GM21390 (cell line): ENCODE data around the gene KLHL4.
"Not testable (repeated sequence)": the region's sequence is repeated elsewhere in the genome, so short reads cannot be mapped to it uniquely, and the experiment has no call there.

Source experiments
- ATAC-seq: cut with Tn5 transposase; IDR thresholded peaks from one replicate; pipeline ENCODE4 v1.9.1; 2021; ENCODE audit not compliant: unreplicated experiment

The KLHL4 gene

DNA sequence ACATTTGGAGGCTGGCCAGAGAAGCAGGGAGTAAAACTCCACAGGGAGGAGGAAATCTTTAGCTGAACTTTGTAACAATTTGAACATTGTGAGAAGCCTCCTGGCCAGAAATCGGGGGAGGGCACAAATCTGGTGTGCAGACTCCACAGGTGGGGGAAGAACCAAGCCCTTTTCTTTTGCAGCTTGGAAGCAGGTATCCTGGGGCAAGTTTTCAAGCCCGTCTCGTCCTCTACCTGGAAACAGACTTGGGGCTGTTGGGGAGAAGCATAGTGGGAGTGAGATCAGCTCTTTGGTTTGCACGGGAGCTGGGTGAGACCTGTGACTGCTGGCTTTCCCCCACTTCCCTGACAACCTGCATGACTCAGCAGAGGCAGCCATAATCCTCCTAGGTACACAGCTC, 123.8 kb downstream of the KLHL4 start:
- ATAC-seq = not testable (repeated sequence)

DNA sequence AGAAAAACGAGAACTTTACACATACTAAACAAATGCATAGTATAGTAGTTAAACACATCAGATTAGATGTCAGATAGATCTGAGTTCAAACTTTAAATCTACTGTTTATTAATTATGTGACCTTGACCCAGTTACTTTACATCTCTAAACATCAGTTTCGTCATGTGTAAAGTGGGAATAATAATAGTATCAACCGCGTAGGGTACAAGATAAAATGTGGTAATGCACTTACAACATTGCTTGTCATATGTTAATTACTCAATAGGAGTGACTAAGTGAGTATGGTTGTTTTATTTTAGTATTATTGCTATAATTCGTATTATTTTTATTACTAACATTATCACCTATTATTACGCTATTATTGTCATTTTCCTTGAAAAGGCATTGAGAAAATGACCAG, 144.2 kb downstream of the KLHL4 start:
- ATAC-seq = no peak

DNA sequence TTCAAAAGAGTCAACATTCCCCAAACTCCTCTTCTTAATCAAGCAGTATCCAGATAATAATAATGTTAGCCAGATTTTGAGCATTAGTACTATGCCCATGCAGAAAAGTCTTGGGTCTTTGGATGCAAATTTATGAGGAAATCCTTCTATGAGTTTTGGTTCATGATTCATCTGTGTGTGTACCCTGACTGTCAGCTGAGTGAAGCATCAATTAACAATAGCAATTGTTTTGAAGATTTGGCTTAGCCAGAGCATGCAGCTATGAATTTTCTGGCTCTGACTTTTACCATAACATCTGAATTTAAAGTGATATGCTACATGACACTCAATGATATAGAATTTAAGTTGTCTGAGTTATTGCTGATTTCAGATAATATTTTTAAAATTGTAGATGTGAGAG, 145.8 kb downstream of the KLHL4 start:
- ATAC-seq = no peak

DNA sequence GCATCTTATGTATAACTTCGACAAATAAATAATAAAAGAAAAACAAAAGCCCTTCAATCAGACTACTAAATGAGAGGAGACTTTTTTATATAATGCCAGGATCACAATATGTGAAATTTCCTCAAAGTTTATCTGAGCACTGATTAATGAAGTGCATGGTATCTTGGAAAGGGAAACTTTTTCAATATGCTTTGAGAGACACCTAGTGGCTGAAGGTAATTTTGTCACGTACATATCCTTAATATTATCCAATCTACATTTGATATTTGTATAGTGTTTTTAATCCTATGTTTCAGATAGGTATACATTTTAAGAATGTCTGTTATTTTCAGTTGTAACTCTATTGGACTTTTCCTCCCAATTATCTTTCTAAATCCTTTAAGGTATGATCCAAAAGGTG, 146.8 kb downstream of the KLHL4 start:
- no peak for ATAC-seq

DNA sequence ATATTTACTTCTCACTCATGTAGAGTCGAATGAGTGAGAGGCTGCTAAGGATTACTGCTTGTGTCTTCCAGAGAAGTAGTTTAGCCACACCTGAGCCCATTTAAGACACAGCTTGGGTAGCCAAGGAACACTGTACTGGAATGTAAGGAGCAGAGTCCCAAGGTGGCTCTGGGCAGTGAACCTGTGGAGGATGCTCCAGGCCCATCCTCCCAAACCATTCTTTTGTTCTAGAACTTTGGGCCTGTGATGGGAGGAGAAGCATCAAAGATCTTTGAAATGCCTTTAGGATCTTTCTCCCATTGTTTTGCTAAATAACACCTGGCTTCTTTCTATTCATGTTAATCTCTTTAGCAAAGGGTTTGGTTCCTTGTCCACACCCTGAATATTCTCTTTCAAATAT, 162.2 kb downstream of the KLHL4 start:
- ATAC-seq = no peak

DNA sequence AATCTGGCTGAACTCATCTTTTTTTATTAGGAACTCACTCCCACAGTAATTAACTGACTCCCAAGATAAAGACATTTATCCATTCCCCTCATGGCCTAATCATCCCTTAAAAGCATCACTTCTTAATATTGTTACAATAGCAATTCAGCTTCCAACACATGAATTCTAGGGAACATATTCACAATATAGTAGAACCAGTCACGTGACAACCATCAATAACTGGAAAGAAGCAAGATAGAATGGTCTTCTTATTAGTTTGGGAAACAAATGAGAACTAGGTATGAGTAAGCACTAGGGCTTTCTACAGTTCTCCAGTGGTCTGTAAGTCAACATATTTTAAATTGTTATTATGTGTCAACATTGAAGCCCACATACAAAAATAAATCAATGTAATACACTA, 170.1 kb downstream of the KLHL4 start:
- ATAC-seq = no peak

DNA sequence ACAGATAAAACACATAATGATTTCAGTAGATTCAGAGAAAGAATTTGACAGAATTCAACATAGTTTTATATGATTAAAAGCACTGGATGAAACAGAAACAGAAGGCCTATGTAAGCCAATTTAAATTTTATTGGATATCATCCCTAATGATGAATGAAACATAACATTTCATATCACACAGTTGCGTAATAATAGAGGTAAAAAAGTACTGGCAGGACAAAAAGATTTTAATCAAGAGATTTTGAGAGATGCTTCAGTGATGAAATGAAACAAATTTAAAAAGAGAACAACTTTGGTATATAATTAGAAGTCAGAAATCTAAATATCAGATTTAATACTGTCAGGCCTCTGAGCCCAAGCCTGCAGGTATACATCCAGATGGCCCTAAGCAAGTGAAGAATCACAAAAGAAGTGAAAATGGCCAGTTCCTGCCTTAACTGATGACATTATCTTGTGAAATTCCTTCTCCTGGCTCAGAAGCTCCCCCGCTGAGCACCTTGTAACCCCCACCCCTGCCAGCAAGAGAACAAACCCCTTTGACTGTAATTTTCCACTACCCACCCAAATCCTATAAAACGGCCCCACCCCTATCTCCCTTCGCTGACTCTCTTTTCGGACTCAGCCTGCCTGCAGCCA, 170.6 kb downstream of the KLHL4 start:
- ATAC-seq = not testable (repeated sequence)

DNA sequence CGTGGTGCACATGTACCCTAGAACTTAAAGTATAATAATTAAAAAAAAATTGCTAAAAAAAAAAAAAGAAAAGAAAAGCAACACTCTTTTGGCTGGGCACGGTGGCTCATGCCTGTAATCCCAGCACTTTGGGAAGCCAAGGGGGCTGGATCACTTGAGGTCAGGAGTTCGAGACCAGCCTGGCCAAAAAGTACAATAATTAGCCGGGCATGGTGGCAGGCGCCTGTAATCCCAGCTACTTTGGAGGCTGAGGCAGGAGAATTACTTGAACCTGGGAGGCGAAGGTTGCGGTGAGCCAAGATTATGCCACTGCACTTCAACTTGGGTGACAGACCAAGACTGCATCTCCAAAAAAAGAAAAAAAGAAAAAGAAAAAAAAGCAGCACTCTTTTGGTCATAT, 171.6 kb downstream of the KLHL4 start:
- ATAC-seq = not testable (repeated sequence)

DNA sequence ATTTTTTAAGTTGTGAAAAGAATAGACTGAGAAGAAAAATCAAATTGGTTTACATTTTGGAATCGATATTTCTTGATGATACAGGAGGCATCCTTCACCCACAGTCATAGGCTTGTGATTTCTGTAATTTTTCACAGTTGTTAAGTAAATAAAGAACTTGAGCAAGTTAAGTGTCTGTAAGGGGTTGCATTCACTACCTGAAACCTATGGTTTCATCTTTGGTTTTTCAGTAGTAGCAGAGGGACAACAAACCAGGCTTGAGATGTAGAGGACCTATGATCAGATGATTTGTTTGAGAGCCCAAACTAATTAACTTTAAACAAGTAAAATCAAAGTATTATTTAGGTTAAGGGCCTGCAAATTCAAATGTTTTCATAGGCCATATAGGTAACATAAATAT, 175.6 kb downstream of the KLHL4 start:
- ATAC-seq = no peak

DNA sequence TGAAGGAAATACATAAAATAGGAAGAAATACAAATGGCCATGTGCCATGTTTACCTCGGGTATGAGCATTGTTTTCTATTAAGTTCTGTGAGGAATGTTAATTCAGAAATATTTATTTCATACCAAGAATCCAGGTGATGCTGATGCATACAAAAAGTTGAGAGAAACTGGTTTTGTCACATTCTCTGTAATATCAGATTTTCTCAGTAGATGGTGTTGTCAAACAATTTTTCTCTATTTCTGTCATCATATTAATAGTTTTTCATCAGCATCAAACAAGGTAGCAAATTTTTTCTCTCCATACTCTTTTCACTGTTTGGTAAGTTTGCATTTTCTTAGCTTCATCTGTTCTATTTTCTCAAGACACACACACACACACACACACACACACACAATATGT, 179.8 kb downstream of the KLHL4 start:
- no peak for ATAC-seq

DNA sequence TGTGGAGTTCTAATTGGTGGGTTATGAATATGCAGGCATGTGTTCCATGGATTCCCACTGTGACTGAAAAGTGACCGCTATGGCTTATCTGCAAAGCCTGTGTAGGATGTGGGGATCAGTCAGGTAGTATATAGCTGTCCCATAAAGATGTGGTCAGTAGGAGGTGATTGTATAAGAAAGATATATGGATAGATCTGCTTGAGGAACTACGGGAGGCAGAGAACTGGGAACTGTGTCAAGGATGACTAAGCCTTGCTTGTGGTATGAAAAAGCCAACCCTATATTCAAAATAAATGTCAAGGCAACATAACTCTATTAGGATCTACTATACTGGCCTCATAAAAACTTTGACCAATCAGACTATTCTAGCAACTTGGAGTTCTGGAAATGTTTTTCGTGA, 185.2 kb downstream of the KLHL4 start:
- ATAC-seq = no peak

DNA sequence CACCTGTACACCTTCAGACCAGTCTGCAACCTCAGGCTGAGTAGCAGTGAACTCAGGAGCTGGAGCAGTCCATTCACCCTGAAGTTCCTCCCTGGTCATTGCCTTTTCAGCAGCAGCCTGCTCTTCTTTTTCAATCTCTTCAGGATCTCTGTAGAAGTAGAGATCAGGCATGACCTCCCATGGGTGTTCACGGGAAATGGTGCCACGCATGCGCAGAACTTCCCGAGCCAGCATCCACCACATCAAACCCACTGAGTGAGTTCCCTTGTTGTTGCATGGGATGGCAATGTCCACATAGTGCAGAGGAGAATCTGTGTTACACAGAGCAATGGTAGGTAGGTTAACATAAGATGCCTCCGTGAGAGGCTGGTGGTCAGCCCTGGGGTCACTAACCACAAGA, 185.9 kb downstream of the KLHL4 start:
- ATAC-seq = not testable (repeated sequence)

DNA sequence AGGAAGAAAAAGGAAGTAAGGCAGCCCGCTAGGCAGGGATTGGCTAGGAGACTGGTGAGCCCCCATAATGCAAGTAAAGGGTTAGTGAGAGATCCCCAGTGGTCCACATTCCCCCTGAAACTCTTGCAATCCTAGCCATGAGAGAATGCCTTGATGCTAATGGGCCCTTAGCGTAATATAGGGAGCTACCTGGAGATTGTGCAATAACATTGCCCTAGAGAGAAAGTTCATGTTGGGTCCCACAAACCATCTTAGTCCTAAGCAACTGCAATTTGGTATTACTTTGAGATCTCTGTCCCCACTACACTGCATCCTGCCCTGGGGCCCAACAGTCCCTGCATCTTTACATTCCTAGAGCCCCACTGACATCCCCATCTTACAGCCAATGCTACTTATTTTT, 188.5 kb downstream of the KLHL4 start:
- no peak for ATAC-seq

DNA sequence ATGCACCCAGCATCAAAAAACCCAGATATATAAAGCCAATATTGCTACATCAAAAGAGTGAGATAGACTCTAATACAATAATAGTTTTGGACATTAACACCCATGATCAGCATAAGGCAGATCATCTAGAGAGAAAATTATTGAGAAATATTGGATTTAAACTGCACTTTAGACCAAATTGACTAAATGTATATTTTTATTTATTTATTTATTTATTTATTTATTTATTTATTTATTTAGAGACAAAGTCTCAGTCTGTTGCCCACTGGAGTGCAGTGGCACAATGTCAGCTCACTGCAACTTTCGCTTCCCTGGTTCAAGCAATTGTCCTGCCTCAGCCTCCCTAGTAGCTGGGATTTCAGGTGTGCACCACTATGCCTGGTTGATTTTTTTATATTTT, 193.0 kb downstream of the KLHL4 start:
- no peak for ATAC-seq
